Psoas muscle (tissue), 8 donors: ENCODE data around the gene SH3GL1. TPM values are rescaled to one million over a fixed set of nuclear protein-coding genes. Genes with fewer than 3 reads are reported as not detected.

ENCODE experiments used
- ATAC-seq, 4 donors: fragments of 200-7000 bp; cut with Tn5 transposase; one replicate each; pipeline ENCODE4 v1.9.1; 2020; ENCODE audit warnings: moderate library complexity in 3 of 4, mild to moderate bottlenecking in 2 of 4
- DNase-seq, 2 donors: peaks; one replicate each; pipeline ENCODE4 v3.0.0-alpha.2; 2020
- H3K27ac ChIP-seq: fragments of 200-600 bp; one replicate; pipeline ENCODE4 v1.8.0; 2022
- H3K27me3 ChIP-seq, 3 donors: fragments of 200-600 bp in 1 of 3; one replicate each; pipeline versions ENCODE4 v1.6.1 to v1.8.0; 2013 to 2022; ENCODE audit warnings: low read length in 2 of 3, mild to moderate bottlenecking in 2 of 3, moderate library complexity in 1 of 3; ENCODE audit not compliant: insufficient read depth in 3 of 3
- H3K36me3 ChIP-seq, 2 donors: fragments of 200-600 bp in 1 of 2; one replicate each; pipeline versions ENCODE4 v1.6.1 to v1.8.0; 2013 to 2022; ENCODE audit warnings: low read depth in 1 of 2, mild to moderate bottlenecking in 1 of 2, moderate library complexity in 1 of 2; ENCODE audit not compliant: insufficient read depth in 1 of 2
- H3K4me1 ChIP-seq: fragments of 200-600 bp; one replicate; pipeline ENCODE4 v1.8.0; 2022
- H3K4me3 ChIP-seq: fragments of 200-600 bp; one replicate; pipeline ENCODE4 v1.8.0; 2022; ENCODE audit warnings: mild to moderate bottlenecking
- H3K9me3 ChIP-seq: fragments of 200-600 bp; one replicate; pipeline ENCODE4 v1.8.0; 2022
- WGBS, 3 donors: extraction: QIAGEN DNeasy Blood & Tissue Kit; methylation state at CpG; one replicate each; pipeline versions ENCODE4 v1.1.6 to v1.1.7; 2013; 5-methylcytosine and 5-hydroxymethylcytosine counted together
- intact Hi-C, 2 donors: fragments of 100-400 bp; cut with DNase I; formaldehyde crosslinking; loops; one replicate each; pipeline versions ENCODE4 v1.11.0 to v1.14.2; 2022
- long read RNA-seq, 2 donors: library from polyadenylated mRNA; unstranded; transcript quantifications; one replicate each; pipeline ENCODE4 v2.0.0, GENCODE V29; 2021
- polyA plus RNA-seq, 3 donors: library from polyadenylated mRNA; stranded (reverse); fragments of 200-250 nt; gene quantifications; one replicate each; pipeline ENCODE4 v1.2.3, GENCODE V29; 2013
- total RNA-seq, 4 donors: library from RNA; stranded (reverse); fragmentation: NEBNext Ultra II Directional in 2 of 4; extraction: Animal tissue kit (Norgen Biotek cat#: 25700) in 2 of 4; gene quantifications; one replicate each; pipeline versions ENCODE4 v1.2.1 to v1.2.4, GENCODE V29; 2021 to 2023
- TF ChIP-seq, protein P1 (sequence below): fragments of 200-600 bp; IDR thresholded peaks from one replicate; pipeline ENCODE4 v1.8.0; 2022; ENCODE audit warnings: antibody characterized with exemption
- donor health status: healthy with polysubstance abuse.
- donor health status: DM: no; HTN: no; CAD: no; lungs with moderate emphysema.
- donor health status: Bipolar disorder and iron deficiency.
- donor health status: healthy.
- donor health status: DM: yes; HTN: yes; CAD: no.
- donor health status: DM: no; HTN: no; CAD: no.
- donor health status: DM: no; HTN: no; CAD: no.
- donor health status: DM: yes; HTN: yes; CAD: no.

Gene SH3GL1, protein sequence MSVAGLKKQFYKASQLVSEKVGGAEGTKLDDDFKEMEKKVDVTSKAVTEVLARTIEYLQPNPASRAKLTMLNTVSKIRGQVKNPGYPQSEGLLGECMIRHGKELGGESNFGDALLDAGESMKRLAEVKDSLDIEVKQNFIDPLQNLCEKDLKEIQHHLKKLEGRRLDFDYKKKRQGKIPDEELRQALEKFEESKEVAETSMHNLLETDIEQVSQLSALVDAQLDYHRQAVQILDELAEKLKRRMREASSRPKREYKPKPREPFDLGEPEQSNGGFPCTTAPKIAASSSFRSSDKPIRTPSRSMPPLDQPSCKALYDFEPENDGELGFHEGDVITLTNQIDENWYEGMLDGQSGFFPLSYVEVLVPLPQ
- total RNA-seq (10 to 100 TPM; 16.0 to 26.6 (median 21.6) TPM), polyA plus RNA-seq (10 to 100 TPM; 18.2 to 85.6 (median 27.1) TPM)
- long read RNA-seq, donor 1, transcript SH3GL1-201 (10 exons, 2,516 nt) = major isoform, 12 of 19 reads
- long read RNA-seq, donor 1, partial matches to known transcripts = 0 of 19 reads
- long read RNA-seq, donor 1, other reads (novel, unspliced or antisense) = 7 of 19 reads
- long read RNA-seq, donor 2, transcript SH3GL1-201 (10 exons, 2,516 nt) = major isoform, 35 of 47 reads
- long read RNA-seq, donor 2, partial matches to known transcripts = 1 of 47 reads
- long read RNA-seq, donor 2, other reads (novel, unspliced or antisense) = 11 of 47 reads

DNA sequence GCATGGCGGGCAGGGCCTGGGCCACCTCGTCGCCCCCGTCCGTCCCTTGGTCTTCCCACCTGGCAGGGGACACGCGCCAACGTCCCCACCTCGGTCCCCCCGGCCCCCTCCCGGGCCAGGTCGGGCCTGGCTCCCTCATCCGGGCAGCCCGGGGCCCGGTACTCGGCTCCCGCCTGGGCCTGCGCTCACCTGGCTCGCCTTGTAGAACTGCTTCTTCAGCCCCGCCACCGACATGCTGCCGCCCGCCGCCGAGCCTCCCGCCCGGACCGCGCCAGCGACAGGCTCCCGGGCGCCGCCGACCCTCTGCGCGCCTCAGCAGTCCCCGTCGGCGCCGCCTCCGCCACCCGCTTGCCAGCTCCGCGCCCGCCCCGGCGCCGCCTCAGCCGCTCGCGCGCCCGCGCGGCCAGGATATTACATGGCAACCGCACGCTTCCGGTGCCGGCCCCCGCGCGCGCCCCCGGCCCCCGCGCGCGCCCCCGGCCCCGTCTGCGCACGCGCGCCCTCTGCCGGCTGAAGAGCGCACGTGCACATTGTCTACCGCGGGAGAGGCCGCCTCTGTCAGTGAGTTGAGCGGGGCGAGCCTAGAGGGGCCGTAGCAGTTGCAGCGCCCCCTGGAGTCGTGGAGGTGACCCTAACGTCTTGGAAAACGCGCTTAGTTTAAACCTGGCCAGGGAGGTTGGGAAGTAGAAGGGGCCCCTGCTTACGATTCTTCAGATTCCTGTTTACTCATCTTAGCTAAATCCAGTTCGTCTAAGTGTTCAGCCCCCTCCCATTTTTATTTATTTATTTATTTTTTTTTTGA lies at the start of gene SH3GL1:
Gene SH3GL1 (minus strand): TSS at position 413 of the 802 bp plus-strand sequence. CDS start 179 bp downstream, at position 234.
- peaks cover 0 to 9% of the 10 kb centered on the region in 2 donors for H3K36me3 ChIP-seq

DNA sequence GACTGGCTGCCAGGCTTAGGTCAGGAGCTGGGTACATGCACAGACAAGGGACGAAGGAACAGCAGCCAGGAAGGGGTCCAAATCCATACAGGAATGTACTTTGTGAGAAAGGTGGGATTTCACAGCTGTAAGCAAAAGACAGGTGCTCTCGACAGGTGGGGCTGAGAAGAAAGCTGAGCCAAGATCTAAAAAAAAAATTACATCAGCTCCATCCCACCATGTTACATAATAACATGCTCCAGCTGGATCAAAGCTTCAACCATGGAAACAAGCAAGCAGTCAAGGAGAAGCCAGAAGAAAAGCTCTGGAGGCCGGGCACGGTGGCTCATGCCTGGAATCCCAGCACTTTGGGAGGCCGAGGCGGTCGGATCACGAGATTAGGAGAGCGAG lies 49.3 kb upstream of the SH3GL1 start:
- Histone ChIP-seq H3K4me1 (peaks cover 20% of the 10 kb centered on the region), H3K36me3 (peaks cover 2 to 98% of the 10 kb centered on the region in 2 donors), H3K27me3 (no peaks in the 10 kb centered on the region), H3K27ac (peak overlapping the region; percentile 85), H3K4me3 (no peak overlapping the region), H3K9me3 (no peaks in the 10 kb centered on the region)
- DNase-seq (no peak), ATAC-seq (peak in 2 of 4 donors; percentile 1 to 8)
- WGBS, 3 donors = 31 to 64% (median 34%) methylated on average over 9 of the region's 9 CpGs
- intact Hi-C loops = no loop called here
- TF ChIP-seq, protein P1, sequence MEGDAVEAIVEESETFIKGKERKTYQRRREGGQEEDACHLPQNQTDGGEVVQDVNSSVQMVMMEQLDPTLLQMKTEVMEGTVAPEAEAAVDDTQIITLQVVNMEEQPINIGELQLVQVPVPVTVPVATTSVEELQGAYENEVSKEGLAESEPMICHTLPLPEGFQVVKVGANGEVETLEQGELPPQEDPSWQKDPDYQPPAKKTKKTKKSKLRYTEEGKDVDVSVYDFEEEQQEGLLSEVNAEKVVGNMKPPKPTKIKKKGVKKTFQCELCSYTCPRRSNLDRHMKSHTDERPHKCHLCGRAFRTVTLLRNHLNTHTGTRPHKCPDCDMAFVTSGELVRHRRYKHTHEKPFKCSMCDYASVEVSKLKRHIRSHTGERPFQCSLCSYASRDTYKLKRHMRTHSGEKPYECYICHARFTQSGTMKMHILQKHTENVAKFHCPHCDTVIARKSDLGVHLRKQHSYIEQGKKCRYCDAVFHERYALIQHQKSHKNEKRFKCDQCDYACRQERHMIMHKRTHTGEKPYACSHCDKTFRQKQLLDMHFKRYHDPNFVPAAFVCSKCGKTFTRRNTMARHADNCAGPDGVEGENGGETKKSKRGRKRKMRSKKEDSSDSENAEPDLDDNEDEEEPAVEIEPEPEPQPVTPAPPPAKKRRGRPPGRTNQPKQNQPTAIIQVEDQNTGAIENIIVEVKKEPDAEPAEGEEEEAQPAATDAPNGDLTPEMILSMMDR = no peak

More for the DNA sequence above, at the start of gene SH3GL1:
- TF ChIP-seq, protein P1 = peak; percentile 97
- intact Hi-C loops = loop anchor here (2.0 to 5.0 kb wide), 2 partner anchors 30 to 57 kb away; partner anchors contain the start of gene UBXN6 (in 2 of the 2)
- 0 to 1% (median 1%) methylated on average over 46 to 90 of the region's 90 CpGs for WGBS, 3 donors
- peak within 1 kb of the TSS; percentile 96 for H3K27ac ChIP-seq
- H3K4me3 ChIP-seq = peak within 1 kb of the TSS; percentile 84
- no peaks in the 10 kb centered on the region for H3K9me3 ChIP-seq
- peak; percentile 88 to 92 for DNase-seq
- H3K4me1 ChIP-seq = peaks cover 40% of the 10 kb centered on the region
- no peaks in the 10 kb centered on the region for H3K27me3 ChIP-seq
- peak; percentile 67 to 79 (median 72) for ATAC-seq

DNA sequence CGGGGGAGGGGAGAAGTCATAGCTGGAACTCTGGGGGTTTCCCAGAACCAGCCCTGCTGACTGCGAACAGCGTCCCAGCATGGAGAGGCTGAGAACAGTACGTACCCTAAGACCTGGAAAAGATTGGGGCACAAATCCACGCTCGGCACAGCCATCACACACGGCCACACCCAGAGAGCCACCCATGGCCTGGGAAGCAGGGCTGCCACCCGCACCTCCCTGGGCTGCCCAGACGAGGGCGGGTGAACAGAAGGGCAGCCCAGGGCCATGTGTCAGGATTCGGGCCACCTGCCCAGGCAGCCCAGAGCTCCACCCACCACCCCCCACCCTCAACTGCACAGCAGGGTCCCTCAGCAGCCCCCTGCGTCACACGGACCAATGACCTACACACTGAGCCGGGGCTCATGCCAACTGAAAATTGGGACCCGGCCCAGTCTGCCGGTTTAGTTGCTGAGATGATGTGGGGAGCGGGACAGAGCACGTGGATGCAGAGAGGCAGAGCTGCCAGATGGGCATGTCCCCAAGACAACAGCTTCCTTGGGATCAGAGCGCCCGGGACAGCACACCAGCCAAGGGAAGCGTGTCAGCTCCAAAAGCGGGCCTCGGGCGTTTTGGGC lies 48.8 kb upstream of the SH3GL1 start:
- WGBS, 3 donors = 26 to 37% (median 29%) methylated on average over 24 of the region's 24 CpGs
- H3K27ac ChIP-seq = peak overlapping the region; percentile 85
- ATAC-seq (peak; percentile 86 to 92 (median 88)), DNase-seq (peak; percentile 84 to 93)
- H3K36me3 ChIP-seq = peaks cover 2 to 100% of the 10 kb centered on the region in 2 donors
- intact Hi-C loops = no loop called here
- no peaks in the 10 kb centered on the region for H3K9me3 ChIP-seq
- peaks cover 15% of the 10 kb centered on the region for H3K4me1 ChIP-seq
- TF ChIP-seq, protein P1 = peak; percentile 34
- no peaks in the 10 kb centered on the region for H3K27me3 ChIP-seq
- no peak overlapping the region for H3K4me3 ChIP-seq
